A549 (cell line): ENCODE measurements around the gene CDHR2.

Experiments
- CTCF ChIP-seq: fragments of >200 bp; sonication (Bioruptor Twin); formaldehyde crosslinking; IDR thresholded peaks from 3 replicates; pipeline ENCODE4 v1.5.1; 2016
- POLR2A ChIP-seq: IDR thresholded peaks from 2 replicates; pipeline ENCODE4 v1.6.1; 2012; ENCODE audit warnings: mild to moderate bottlenecking, low read length
- RCOR1 ChIP-seq: fragments of 150-350 bp; IDR thresholded peaks from 2 replicates; pipeline ENCODE4 v1.6.1; 2014; ENCODE audit warnings: antibody characterized with exemption, low read length, low read depth

GRCh38 chr5:176545388-176545736 is 3.8 kb upstream of the CDHR2 start:
- TF ChIP-seq RCOR1 = no peak
- no peak for TF ChIP-seq CTCF
- TF ChIP-seq POLR2A = no peak
